Stimulated activated memory B cell treated with anti-CD40 and anti-IgM and Interleukin-4, amounts not matched to agents 10 μg/mL and 1 μg/mL and 100 μg/mL, for 72 hours (primary cell): ENCODE measurements around the gene HECTD2.
"Not testable (repeated sequence)": the region's sequence is repeated elsewhere in the genome, so short reads cannot be mapped to it uniquely, and the experiment has no call there.

Source experiments
- ATAC-seq: fragments of 150-1000 bp; cut with Tn5 transposase; 2 replicates; pipeline ENCODE4 v1.10.0; 2021
- H3K27ac Mint-ChIP-seq: one replicate; pipeline ENCODE4 v1.8.0; 2022; ENCODE audit warnings: mild to moderate bottlenecking, mixed read lengths
- H3K27me3 Mint-ChIP-seq: one replicate; pipeline ENCODE4 v1.8.0; 2022; ENCODE audit warnings: mixed read lengths
- H3K36me3 Mint-ChIP-seq: one replicate; pipeline ENCODE4 v1.8.0; 2022; ENCODE audit warnings: mixed read lengths
- H3K4me1 Mint-ChIP-seq: one replicate; pipeline ENCODE4 v1.8.0; 2022; ENCODE audit warnings: mixed read lengths
- H3K4me3 Mint-ChIP-seq: one replicate; pipeline ENCODE4 v1.8.0; 2022; ENCODE audit warnings: mild to moderate bottlenecking, moderate library complexity, mixed read lengths
- H3K9me3 Mint-ChIP-seq: one replicate; pipeline ENCODE4 v1.8.0; 2022; ENCODE audit warnings: mixed read lengths

The HECTD2 gene

GRCh38 chr10:91556691-91557566 lies 146.8 kb downstream of the HECTD2 start:
- Mint-ChIP-seq H3K4me3 (no peak overlapping the region), H3K4me1 (peaks cover 7% of the 10 kb centered on the region), H3K9me3 (peaks cover 6% of the 10 kb centered on the region), H3K36me3 (no peaks in the 10 kb centered on the region), H3K27me3 (peaks cover 17% of the 10 kb centered on the region), H3K27ac (no peak overlapping the region)
- ATAC-seq = no peak

GRCh38 chr10:91557651-91558111 lies 147.5 kb downstream of the HECTD2 start:
- H3K4me1 Mint-ChIP-seq = peaks cover 7% of the 10 kb centered on the region
- H3K36me3 Mint-ChIP-seq = no peaks in the 10 kb centered on the region
- no peak overlapping the region for H3K4me3 Mint-ChIP-seq
- ATAC-seq = no peak
- peaks cover 13% of the 10 kb centered on the region for H3K27me3 Mint-ChIP-seq
- H3K9me3 Mint-ChIP-seq = peaks cover 8% of the 10 kb centered on the region
- no peak overlapping the region for H3K27ac Mint-ChIP-seq

- H3K4me3 Mint-ChIP-seq = no peak overlapping the region
Observed at GRCh38 chr10:91558473-91558872, 148.3 kb downstream of the HECTD2 start.

GRCh38 chr10:91559169-91559568 lies 149.0 kb downstream of the HECTD2 start:
- ATAC-seq = no peak
- peaks cover 8% of the 10 kb centered on the region for H3K9me3 Mint-ChIP-seq
- H3K27ac Mint-ChIP-seq = no peak overlapping the region
- H3K27me3 Mint-ChIP-seq = peaks cover 22% of the 10 kb centered on the region
- peaks cover 7% of the 10 kb centered on the region for H3K4me1 Mint-ChIP-seq
- no peaks in the 10 kb centered on the region for H3K36me3 Mint-ChIP-seq
- no peak overlapping the region for H3K4me3 Mint-ChIP-seq

More at GRCh38 chr10:91558473-91558872, 148.3 kb downstream of the HECTD2 start:
- Mint-ChIP-seq H3K27ac (no peak overlapping the region), H3K9me3 (peaks cover 8% of the 10 kb centered on the region), H3K36me3 (no peaks in the 10 kb centered on the region), H3K27me3 (peaks cover 17% of the 10 kb centered on the region), H3K4me1 (peaks cover 7% of the 10 kb centered on the region)
- ATAC-seq = no peak

- peaks cover 8% of the 10 kb centered on the region for H3K9me3 Mint-ChIP-seq
- peaks cover 22% of the 10 kb centered on the region for H3K27me3 Mint-ChIP-seq
- no peak overlapping the region for H3K27ac Mint-ChIP-seq
- no peaks in the 10 kb centered on the region for H3K36me3 Mint-ChIP-seq
- H3K4me1 Mint-ChIP-seq = peaks cover 7% of the 10 kb centered on the region
- no peak for ATAC-seq
- no peak overlapping the region for H3K4me3 Mint-ChIP-seq
Observed at GRCh38 chr10:91559750-91560149, 149.6 kb downstream of the HECTD2 start.

GRCh38 chr10:91560827-91561226 lies 150.7 kb downstream of the HECTD2 start:
- H3K4me3 Mint-ChIP-seq, H3K9me3 Mint-ChIP-seq, H3K27ac Mint-ChIP-seq, H3K36me3 Mint-ChIP-seq, H3K4me1 Mint-ChIP-seq, ATAC-seq: not testable (repeated sequence)
- peaks cover 32% of the 10 kb centered on the region for H3K27me3 Mint-ChIP-seq

- H3K27ac Mint-ChIP-seq = no peak overlapping the region
- no peaks in the 10 kb centered on the region for H3K36me3 Mint-ChIP-seq
Observed at GRCh38 chr10:91562839-91563581, 152.9 kb downstream of the HECTD2 start.

GRCh38 chr10:91564026-91564425 lies 153.9 kb downstream of the HECTD2 start:
- H3K27me3 Mint-ChIP-seq = peaks cover 34% of the 10 kb centered on the region
- H3K9me3 Mint-ChIP-seq = peaks cover 8% of the 10 kb centered on the region
- no peaks in the 10 kb centered on the region for H3K4me1 Mint-ChIP-seq
- H3K4me3 Mint-ChIP-seq = no peak overlapping the region
- no peak overlapping the region for H3K27ac Mint-ChIP-seq
- no peak for ATAC-seq
- no peaks in the 10 kb centered on the region for H3K36me3 Mint-ChIP-seq

More at GRCh38 chr10:91562839-91563581, 152.9 kb downstream of the HECTD2 start:
- peaks cover 34% of the 10 kb centered on the region for H3K27me3 Mint-ChIP-seq
- no peak for ATAC-seq
- H3K9me3 Mint-ChIP-seq = peaks cover 8% of the 10 kb centered on the region
- no peak overlapping the region for H3K4me3 Mint-ChIP-seq
- no peaks in the 10 kb centered on the region for H3K4me1 Mint-ChIP-seq
